GM23338 (cell line): ENCODE data around the gene RALY. TPM values are rescaled to one million over a fixed set of nuclear protein-coding genes. Genes with fewer than 3 reads are reported as not detected.

ENCODE experiments used
- ATAC-seq: fragments of 200-7000 bp; cut with Tn5 transposase; 3 replicates; pipeline ENCODE4 v1.9.1; 2020
- DNase-seq: peaks from one replicate; pipeline ENCODE4 v3.0.0-alpha.2; 2015; ENCODE audit warnings: low spot score
- H2AFZ ChIP-seq: fragments of 200-600 bp; sonication (generic); 2 replicates; pipeline ENCODE4 v1.8.0; 2016; ENCODE audit warnings: antibody characterized with exemption, mild to moderate bottlenecking, moderate library complexity
- H3F3A ChIP-seq: fragments of 200-600 bp; sonication (generic); replicated peaks from 2 replicates; pipeline ENCODE4 v1.8.0; 2017; ENCODE audit warnings: antibody characterized with exemption, mixed run types, low read depth
- H3K27ac ChIP-seq: fragments of 200-600 bp; sonication (generic); 2 replicates; pipeline ENCODE4 v1.6.1; 2016; ENCODE audit warnings: low read depth
- H3K27me3 ChIP-seq: fragments of 200-600 bp; sonication (generic); 2 replicates; pipeline ENCODE4 v1.8.0; 2016; ENCODE audit warnings: mild to moderate bottlenecking, mixed run types, moderate library complexity; ENCODE audit not compliant: insufficient read depth
- H3K36me3 ChIP-seq: fragments of 200-600 bp; sonication (generic); 2 replicates; pipeline ENCODE4 v1.8.0; 2016; ENCODE audit warnings: mild to moderate bottlenecking; ENCODE audit not compliant: insufficient read depth
- H3K4me1 ChIP-seq: fragments of 200-600 bp; sonication (generic); 2 replicates; pipeline ENCODE4 v1.8.0; 2016; ENCODE audit warnings: mild to moderate bottlenecking, moderate library complexity; ENCODE audit not compliant: insufficient read depth
- H3K4me2 ChIP-seq: fragments of 200-600 bp; sonication (generic); 2 replicates; pipeline ENCODE4 v1.7.1; 2017; ENCODE audit warnings: mixed run types
- H3K4me3 ChIP-seq: fragments of 200-600 bp; sonication (generic); 2 replicates; pipeline ENCODE4 v1.6.1; 2016; ENCODE audit warnings: mixed run types
- H3K79me2 ChIP-seq: fragments of 200-600 bp; sonication (generic); replicated peaks from 2 replicates; pipeline ENCODE4 v1.8.0; 2017; ENCODE audit warnings: mild to moderate bottlenecking; ENCODE audit not compliant: insufficient read depth
- H3K9me2 ChIP-seq: fragments of 200-600 bp; sonication (generic); 2 replicates; pipeline ENCODE4 v1.8.0; 2017; ENCODE audit not compliant: insufficient read depth
- H4K20me1 ChIP-seq: fragments of 200-600 bp; sonication (generic); replicated peaks from 2 replicates; pipeline ENCODE4 v1.8.0; 2017; ENCODE audit warnings: mild to moderate bottlenecking; ENCODE audit not compliant: insufficient read depth
- H3K27ac Mint-ChIP-seq: 2 replicates; pipeline ENCODE4 v1.8.0; 2020; ENCODE audit warnings: inconsistent platforms, mild to moderate bottlenecking, moderate library complexity, mixed read lengths
- H3K27me3 Mint-ChIP-seq: 3 replicates; pipeline ENCODE4 v1.8.0; 2022; ENCODE audit warnings: low read depth, mild to moderate bottlenecking, moderate library complexity, mixed read lengths, inconsistent platforms; ENCODE audit not compliant: insufficient read depth, poor library complexity
- H3K36me3 Mint-ChIP-seq: 3 replicates; pipeline ENCODE4 v1.8.0; 2021; ENCODE audit warnings: low read depth, mild to moderate bottlenecking, inconsistent platforms, moderate library complexity, mixed read lengths
- H3K4me1 Mint-ChIP-seq: 3 replicates; pipeline ENCODE4 v1.8.0; 2020; ENCODE audit warnings: mild to moderate bottlenecking, inconsistent platforms, mixed read lengths
- H3K4me3 Mint-ChIP-seq: 3 replicates; pipeline ENCODE4 v1.8.0; 2021; ENCODE audit warnings: moderate library complexity, mild to moderate bottlenecking, inconsistent platforms, mixed read lengths
- H3K9me3 Mint-ChIP-seq: 3 replicates; pipeline ENCODE4 v1.8.0; 2020; ENCODE audit warnings: moderate library complexity, mild to moderate bottlenecking, inconsistent platforms, mixed read lengths
- CREB1 ChIP-seq: fragments of 250-450 bp; sonication (Bioruptor Pico); IDR thresholded peaks from 2 replicates; pipeline ENCODE4 v1.5.0; 2020; ENCODE audit warnings: low read depth, mild to moderate bottlenecking, moderate library complexity
- EZH2 ChIP-seq: fragments of 200-600 bp; sonication (generic); IDR thresholded peaks from one replicate; pipeline ENCODE4 v1.8.0; 2017; ENCODE audit warnings: antibody characterized with exemption, mild to moderate bottlenecking, low read depth; ENCODE audit not compliant: unreplicated experiment
- EZH2phosphoT487 ChIP-seq: fragments of 200-600 bp; sonication (generic); IDR thresholded peaks from one replicate; pipeline ENCODE4 v1.8.1; 2018; ENCODE audit warnings: antibody characterized with exemption; ENCODE audit not compliant: unreplicated experiment
- JUNB ChIP-seq: IDR thresholded peaks from one replicate; pipeline ENCODE4 v1.6.1; 2016; ENCODE audit warnings: antibody characterized with exemption; ENCODE audit not compliant: unreplicated experiment
- NANOG ChIP-seq: IDR thresholded peaks from 2 replicates; pipeline ENCODE4 v1.6.1; 2016; ENCODE audit warnings: antibody characterized with exemption, borderline replicate concordance
- STAT1 ChIP-seq: IDR thresholded peaks from one replicate; pipeline ENCODE4 v1.6.1; 2016; ENCODE audit warnings: antibody characterized with exemption; ENCODE audit not compliant: unreplicated experiment
- ZNF114 ChIP-seq: fragments of 250-450 bp; sonication (Bioruptor Pico); IDR thresholded peaks from 2 replicates; pipeline ENCODE4 v1.5.0; 2020; ENCODE audit warnings: mild to moderate bottlenecking, moderate library complexity
- polyA plus RNA-seq: library from polyadenylated mRNA; unstranded; fragments of >200 nt; fragmentation: Nextera tagmentation; extraction: Ambion mirVana; gene quantifications from 2 replicates; pipeline ENCODE4 v1.2.1, GENCODE V29; 2016
- total RNA-seq: library from RNA; depleted of rRNA; stranded (reverse); fragments of >200 nt; shearing (Covaris generic); gene quantifications from 2 replicates; pipeline ENCODE4 v1.2.3, GENCODE V29; 2014
- TF ChIP-seq, protein P1 (sequence below): IDR thresholded peaks from one replicate; pipeline ENCODE4 v1.6.1; 2018; ENCODE audit warnings: antibody characterized with exemption; ENCODE audit not compliant: unreplicated experiment
- TF ChIP-seq, protein P2 (sequence below): IDR thresholded peaks from 2 replicates; pipeline ENCODE4 v1.6.1; 2016; ENCODE audit warnings: antibody characterized with exemption
- TF ChIP-seq, protein P3 (sequence below): fragments of 250-450 bp; sonication (Bioruptor Pico); IDR thresholded peaks from 2 replicates; pipeline ENCODE4 v1.5.0; 2020; ENCODE audit warnings: mild to moderate bottlenecking, moderate library complexity

Gene RALY
- total and polyA plus RNA-seq, 2 experiments from 2014 or later: 144 to 167 TPM

DNA sequence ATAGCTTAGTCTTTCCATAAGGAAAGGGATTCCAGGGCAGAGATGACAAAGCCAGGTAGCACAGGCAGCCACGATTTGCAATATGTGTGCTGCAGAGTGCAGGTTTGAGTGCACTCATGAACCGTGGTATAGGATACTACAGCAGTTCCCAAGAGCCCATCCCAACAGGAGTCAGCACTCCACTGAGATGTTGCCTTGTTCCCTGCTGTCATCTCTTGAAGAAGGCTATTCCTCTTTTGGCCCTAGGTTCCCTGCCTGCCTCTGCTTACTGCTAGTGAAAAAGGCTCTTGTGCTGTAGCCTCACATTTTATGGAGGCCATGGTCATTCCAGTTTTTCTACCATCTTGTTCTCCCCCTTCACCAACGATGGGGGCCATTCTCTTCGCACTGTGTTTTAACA, 40.2 kb downstream of the RALY start:
- Mint-ChIP-seq H3K36me3 (peaks cover 13% of the 10 kb centered on the region; the same call in 1 of the 3 replicates), H3K27me3 (peaks cover 5% of the 10 kb centered on the region), H3K4me3 (no peak overlapping the region), H3K4me1 (peaks cover 56% of the 10 kb centered on the region), H3K9me3 (no peaks in the 10 kb centered on the region), H3K27ac (0 out of 2 replicates have a peak overlapping the region, but pooled peaks have one; percentile 28)
- Histone ChIP-seq H3K27ac (no peak overlapping the region), H3K4me2 (no peak overlapping the region), H3K36me3 (peaks cover 8% of the 10 kb centered on the region; the same call in 1 of the 2 replicates), H3F3A (no peaks in the 10 kb centered on the region), H3K79me2 (peaks cover 87% of the 10 kb centered on the region), H3K4me3 (no peak overlapping the region), H3K27me3 (no peaks in the 10 kb centered on the region), H4K20me1 (peaks cover 37% of the 10 kb centered on the region), H2AFZ (no peak overlapping the region), H3K4me1 (peaks cover 33% of the 10 kb centered on the region), H3K9me2 (no peaks in the 10 kb centered on the region)
- peak; percentile 16; the same call in 2 of the 3 replicates for ATAC-seq
- DNase-seq: no peak
- TF ChIP-seq, protein P1, sequence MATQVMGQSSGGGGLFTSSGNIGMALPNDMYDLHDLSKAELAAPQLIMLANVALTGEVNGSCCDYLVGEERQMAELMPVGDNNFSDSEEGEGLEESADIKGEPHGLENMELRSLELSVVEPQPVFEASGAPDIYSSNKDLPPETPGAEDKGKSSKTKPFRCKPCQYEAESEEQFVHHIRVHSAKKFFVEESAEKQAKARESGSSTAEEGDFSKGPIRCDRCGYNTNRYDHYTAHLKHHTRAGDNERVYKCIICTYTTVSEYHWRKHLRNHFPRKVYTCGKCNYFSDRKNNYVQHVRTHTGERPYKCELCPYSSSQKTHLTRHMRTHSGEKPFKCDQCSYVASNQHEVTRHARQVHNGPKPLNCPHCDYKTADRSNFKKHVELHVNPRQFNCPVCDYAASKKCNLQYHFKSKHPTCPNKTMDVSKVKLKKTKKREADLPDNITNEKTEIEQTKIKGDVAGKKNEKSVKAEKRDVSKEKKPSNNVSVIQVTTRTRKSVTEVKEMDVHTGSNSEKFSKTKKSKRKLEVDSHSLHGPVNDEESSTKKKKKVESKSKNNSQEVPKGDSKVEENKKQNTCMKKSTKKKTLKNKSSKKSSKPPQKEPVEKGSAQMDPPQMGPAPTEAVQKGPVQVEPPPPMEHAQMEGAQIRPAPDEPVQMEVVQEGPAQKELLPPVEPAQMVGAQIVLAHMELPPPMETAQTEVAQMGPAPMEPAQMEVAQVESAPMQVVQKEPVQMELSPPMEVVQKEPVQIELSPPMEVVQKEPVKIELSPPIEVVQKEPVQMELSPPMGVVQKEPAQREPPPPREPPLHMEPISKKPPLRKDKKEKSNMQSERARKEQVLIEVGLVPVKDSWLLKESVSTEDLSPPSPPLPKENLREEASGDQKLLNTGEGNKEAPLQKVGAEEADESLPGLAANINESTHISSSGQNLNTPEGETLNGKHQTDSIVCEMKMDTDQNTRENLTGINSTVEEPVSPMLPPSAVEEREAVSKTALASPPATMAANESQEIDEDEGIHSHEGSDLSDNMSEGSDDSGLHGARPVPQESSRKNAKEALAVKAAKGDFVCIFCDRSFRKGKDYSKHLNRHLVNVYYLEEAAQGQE: no peak
- TF ChIP-seq NANOG (no peak), STAT1 (no peak), CREB1 (CRISPR knock-in tag) (no peak), EZH2phosphoT487 (no peak), JUNB (no peak), ZNF114 (CRISPR knock-in tag) (no peak)
- TF ChIP-seq, protein P2, sequence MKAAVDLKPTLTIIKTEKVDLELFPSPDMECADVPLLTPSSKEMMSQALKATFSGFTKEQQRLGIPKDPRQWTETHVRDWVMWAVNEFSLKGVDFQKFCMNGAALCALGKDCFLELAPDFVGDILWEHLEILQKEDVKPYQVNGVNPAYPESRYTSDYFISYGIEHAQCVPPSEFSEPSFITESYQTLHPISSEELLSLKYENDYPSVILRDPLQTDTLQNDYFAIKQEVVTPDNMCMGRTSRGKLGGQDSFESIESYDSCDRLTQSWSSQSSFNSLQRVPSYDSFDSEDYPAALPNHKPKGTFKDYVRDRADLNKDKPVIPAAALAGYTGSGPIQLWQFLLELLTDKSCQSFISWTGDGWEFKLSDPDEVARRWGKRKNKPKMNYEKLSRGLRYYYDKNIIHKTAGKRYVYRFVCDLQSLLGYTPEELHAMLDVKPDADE: no peak

DNA sequence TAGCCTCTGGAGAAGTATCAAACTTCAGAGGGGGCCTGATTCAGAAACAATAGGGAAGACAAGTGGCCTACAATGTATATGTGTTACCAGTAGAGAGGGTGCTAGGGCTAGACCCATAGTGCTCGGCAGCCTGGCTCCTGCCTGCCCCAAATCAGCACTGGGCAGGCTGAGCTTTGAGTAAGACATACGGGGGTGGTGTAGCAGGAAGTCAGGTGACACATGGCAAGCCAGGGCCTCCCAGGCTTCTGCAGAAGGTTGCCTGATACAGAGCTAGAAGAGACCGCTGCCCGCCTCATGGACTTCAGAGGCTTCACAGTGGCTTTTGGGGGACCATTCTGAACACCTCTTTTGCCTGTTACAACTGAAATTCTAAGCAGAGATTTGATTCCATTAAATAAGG, 43.4 kb downstream of the RALY start:
- H3K36me3 ChIP-seq: peaks cover 8% of the 10 kb centered on the region; the same call in 1 of the 2 replicates
- peak; percentile 63 for ATAC-seq
- no peak overlapping the region for H3K4me2 ChIP-seq
- peaks cover 21% of the 10 kb centered on the region for H3K4me1 ChIP-seq
- peaks cover 49% of the 10 kb centered on the region for H4K20me1 ChIP-seq
- peaks cover 9% of the 10 kb centered on the region; the same call in 1 of the 3 replicates for H3K36me3 Mint-ChIP-seq
- no peaks in the 10 kb centered on the region for H3K27me3 ChIP-seq
- no peak overlapping the region for H3K27ac Mint-ChIP-seq
- no peaks in the 10 kb centered on the region for H3K9me2 ChIP-seq
- H3K27me3 Mint-ChIP-seq: peaks cover 3% of the 10 kb centered on the region
- H3K4me3 ChIP-seq: no peak overlapping the region
- H3K79me2 ChIP-seq: peaks cover 90% of the 10 kb centered on the region
- peaks cover 40% of the 10 kb centered on the region for H3K4me1 Mint-ChIP-seq
- no peaks in the 10 kb centered on the region for H3K9me3 Mint-ChIP-seq
- no peak overlapping the region for H3K4me3 Mint-ChIP-seq
- no peaks in the 10 kb centered on the region for H3F3A ChIP-seq
- DNase-seq: no peak
- no peak overlapping the region for H3K27ac ChIP-seq
- H2AFZ ChIP-seq: no peak overlapping the region
- TF ChIP-seq, protein P3, sequence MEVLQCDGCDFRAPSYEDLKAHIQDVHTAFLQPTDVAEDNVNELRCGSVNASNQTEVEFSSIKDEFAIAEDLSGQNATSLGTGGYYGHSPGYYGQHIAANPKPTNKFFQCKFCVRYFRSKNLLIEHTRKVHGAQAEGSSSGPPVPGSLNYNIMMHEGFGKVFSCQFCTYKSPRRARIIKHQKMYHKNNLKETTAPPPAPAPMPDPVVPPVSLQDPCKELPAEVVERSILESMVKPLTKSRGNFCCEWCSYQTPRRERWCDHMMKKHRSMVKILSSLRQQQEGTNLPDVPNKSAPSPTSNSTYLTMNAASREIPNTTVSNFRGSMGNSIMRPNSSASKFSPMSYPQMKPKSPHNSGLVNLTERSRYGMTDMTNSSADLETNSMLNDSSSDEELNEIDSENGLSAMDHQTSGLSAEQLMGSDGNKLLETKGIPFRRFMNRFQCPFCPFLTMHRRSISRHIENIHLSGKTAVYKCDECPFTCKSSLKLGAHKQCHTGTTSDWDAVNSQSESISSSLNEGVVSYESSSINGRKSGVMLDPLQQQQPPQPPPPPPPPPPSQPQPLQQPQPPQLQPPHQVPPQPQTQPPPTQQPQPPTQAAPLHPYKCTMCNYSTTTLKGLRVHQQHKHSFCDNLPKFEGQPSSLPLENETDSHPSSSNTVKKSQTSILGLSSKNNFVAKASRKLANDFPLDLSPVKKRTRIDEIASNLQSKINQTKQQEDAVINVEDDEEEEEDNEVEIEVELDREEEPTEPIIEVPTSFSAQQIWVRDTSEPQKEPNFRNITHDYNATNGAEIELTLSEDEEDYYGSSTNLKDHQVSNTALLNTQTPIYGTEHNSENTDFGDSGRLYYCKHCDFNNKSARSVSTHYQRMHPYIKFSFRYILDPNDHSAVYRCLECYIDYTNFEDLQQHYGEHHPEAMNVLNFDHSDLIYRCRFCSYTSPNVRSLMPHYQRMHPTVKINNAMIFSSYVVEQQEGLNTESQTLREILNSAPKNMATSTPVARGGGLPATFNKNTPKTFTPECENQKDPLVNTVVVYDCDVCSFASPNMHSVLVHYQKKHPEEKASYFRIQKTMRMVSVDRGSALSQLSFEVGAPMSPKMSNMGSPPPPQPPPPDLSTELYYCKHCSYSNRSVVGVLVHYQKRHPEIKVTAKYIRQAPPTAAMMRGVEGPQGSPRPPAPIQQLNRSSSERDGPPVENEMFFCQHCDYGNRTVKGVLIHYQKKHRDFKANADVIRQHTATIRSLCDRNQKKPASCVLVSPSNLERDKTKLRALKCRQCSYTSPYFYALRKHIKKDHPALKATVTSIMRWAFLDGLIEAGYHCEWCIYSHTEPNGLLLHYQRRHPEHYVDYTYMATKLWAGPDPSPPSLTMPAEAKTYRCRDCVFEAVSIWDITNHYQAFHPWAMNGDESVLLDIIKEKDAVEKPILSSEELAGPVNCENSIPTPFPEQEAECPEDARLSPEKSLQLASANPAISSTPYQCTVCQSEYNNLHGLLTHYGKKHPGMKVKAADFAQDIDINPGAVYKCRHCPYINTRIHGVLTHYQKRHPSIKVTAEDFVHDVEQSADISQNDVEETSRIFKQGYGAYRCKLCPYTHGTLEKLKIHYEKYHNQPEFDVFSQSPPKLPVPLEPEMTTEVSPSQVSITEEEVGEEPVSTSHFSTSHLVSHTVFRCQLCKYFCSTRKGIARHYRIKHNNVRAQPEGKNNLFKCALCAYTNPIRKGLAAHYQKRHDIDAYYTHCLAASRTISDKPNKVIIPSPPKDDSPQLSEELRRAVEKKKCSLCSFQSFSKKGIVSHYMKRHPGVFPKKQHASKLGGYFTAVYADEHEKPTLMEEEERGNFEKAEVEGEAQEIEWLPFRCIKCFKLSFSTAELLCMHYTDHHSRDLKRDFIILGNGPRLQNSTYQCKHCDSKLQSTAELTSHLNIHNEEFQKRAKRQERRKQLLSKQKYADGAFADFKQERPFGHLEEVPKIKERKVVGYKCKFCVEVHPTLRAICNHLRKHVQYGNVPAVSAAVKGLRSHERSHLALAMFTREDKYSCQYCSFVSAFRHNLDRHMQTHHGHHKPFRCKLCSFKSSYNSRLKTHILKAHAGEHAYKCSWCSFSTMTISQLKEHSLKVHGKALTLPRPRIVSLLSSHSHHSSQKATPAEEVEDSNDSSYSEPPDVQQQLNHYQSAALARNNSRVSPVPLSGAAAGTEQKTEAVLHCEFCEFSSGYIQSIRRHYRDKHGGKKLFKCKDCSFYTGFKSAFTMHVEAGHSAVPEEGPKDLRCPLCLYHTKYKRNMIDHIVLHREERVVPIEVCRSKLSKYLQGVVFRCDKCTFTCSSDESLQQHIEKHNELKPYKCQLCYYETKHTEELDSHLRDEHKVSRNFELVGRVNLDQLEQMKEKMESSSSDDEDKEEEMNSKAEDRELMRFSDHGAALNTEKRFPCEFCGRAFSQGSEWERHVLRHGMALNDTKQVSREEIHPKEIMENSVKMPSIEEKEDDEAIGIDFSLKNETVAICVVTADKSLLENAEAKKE: no peak
- no peak for TF ChIP-seq EZH2
